Activated CD4-positive, alpha-beta T cell treated with anti-CD3 and anti-CD28 coated beads, Interleukin-2, amount 50 U/mL, for 1 hour (primary cell): ENCODE data around the gene AJAP1.
"Not testable (repeated sequence)": the region's sequence is repeated elsewhere in the genome, so short reads cannot be mapped to it uniquely, and the experiment has no call there.

ENCODE experiments used
- DNase-seq: peaks from one replicate; pipeline ENCODE4 v3.0.0-alpha.2; 2020

AJAP1 gene

GRCh38 chr1:4658643-4659628 lies 4.5 kb downstream of the AJAP1 start:
- no peak for DNase-seq

GRCh38 chr1:4660917-4661594 lies 6.6 kb downstream of the AJAP1 start:
- DNase-seq, result no peak

- no peak for DNase-seq
Measured at GRCh38 chr1:4661595-4661917, 7.1 kb downstream of the AJAP1 start.

GRCh38 chr1:4662168-4662567 lies 7.8 kb downstream of the AJAP1 start:
- DNase-seq, result no peak

GRCh38 chr1:4662723-4663122 lies 8.3 kb downstream of the AJAP1 start:
- DNase-seq, result no peak

- DNase-seq, result no peak
Measured at GRCh38 chr1:4664095-4664494, 9.7 kb downstream of the AJAP1 start.

GRCh38 chr1:4664606-4665005 lies 10.2 kb downstream of the AJAP1 start:
- no peak for DNase-seq

- DNase-seq, result no peak
Measured at GRCh38 chr1:4665456-4665855, 11.0 kb downstream of the AJAP1 start.

GRCh38 chr1:4666683-4667082 lies 12.3 kb downstream of the AJAP1 start:
- not testable (repeated sequence) for DNase-seq

- no peak for DNase-seq
Measured at GRCh38 chr1:4668743-4669700, 14.6 kb downstream of the AJAP1 start.

GRCh38 chr1:4670265-4670664 lies 15.9 kb downstream of the AJAP1 start:
- no peak for DNase-seq

- no peak for DNase-seq
Measured at GRCh38 chr1:4671828-4672227, 17.4 kb downstream of the AJAP1 start.

- DNase-seq, result no peak
Measured at GRCh38 chr1:4673494-4673893, 19.1 kb downstream of the AJAP1 start.

- DNase-seq, result no peak
Measured at GRCh38 chr1:4674117-4674516, 19.7 kb downstream of the AJAP1 start.

- DNase-seq, result no peak
Measured at GRCh38 chr1:4674676-4675075, 20.3 kb downstream of the AJAP1 start.

- DNase-seq, result no peak
Measured at GRCh38 chr1:4675454-4676186, 21.2 kb downstream of the AJAP1 start.

GRCh38 chr1:4676253-4676652 lies 21.8 kb downstream of the AJAP1 start:
- no peak for DNase-seq

- DNase-seq, result no peak
Measured at GRCh38 chr1:4677608-4678007, 23.2 kb downstream of the AJAP1 start.

- DNase-seq, result no peak
Measured at GRCh38 chr1:4678066-4678717, 23.8 kb downstream of the AJAP1 start.

GRCh38 chr1:4681026-4681425 lies 26.6 kb downstream of the AJAP1 start:
- no peak for DNase-seq

GRCh38 chr1:4682607-4683220 lies 28.3 kb downstream of the AJAP1 start:
- no peak for DNase-seq
